T-helper 9 cell (primary cell): ENCODE data around the gene MADCAM1.
A peak's percentile ranks its signal among the peaks of the same experiment; 100 is the strongest.

ENCODE experiments used
- DNase-seq: peaks from one replicate; pipeline ENCODE4 v3.0.0-alpha.2; 2020

The MADCAM1 gene

DNA sequence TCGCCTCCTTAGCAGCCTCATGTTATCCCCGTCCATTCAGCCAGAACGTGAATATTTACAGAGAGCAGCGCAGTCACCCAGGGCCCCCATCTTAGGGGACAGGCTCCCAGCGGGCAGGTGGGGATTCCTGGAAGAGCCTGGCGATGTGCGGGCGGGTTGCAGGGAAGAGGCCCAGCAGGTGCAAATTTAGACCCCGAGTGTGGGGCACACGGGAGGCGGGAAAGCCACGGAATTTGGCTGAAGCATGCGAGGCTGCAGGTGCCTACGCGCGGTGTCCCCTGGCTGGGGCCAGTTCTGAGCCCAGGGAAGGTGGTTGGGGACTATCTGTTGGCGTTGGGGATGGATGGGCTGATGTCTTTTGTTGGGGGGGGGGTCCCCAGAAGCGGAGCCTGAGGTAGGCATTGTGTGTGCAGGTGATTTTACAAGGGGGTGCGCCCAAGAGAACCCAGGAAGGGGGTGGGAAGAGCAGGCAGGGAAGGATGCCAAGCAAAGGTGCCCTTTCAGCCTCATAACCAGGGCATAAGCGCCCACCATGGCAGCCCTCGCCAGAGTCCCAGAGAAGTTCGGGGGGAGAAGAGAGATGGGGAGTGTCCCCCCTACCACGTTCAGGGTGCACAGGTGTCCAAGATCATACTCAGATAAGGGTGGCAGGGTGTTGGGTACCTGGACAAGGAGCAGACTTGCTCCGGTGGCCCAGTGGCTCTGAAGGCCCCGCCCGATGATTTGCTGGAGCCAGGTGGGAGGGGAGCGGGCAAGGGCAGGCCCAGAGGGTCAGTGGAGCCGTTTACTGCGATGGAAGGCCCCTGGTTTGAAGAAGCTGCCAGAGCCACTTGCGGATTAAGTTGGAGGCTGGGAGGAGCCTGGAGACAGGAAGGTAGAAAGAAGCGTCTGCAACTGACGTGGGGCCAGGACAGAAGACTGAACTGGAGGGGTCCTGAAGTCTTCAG is 12.2 kb downstream of the MADCAM1 start:
- no peak for DNase-seq

DNA sequence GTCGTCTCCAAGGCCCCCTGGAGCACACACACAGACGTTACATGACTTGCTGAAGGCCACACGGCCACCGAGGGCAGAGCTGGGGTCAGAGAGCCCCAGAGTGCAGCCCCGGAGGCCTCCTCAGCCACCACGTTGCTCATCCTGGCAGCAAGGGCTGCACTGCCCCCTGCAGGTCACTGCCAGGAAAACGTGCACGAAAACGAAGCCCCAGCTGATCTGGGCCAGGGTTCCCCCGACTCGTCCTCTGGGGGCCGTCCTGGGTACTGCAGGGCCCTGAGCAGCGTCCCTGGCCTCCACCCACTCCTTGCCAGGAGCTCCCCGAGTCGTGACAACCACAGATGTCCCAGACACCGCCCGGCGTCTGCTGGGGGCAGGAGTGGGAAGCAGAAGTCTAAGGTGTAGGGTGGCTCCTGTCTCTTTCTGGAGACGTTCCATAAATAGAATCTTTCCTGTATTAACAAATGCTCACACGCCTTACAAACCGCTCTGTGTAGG is 14.4 kb downstream of the MADCAM1 start:
- DNase-seq = peak; percentile 87

DNA sequence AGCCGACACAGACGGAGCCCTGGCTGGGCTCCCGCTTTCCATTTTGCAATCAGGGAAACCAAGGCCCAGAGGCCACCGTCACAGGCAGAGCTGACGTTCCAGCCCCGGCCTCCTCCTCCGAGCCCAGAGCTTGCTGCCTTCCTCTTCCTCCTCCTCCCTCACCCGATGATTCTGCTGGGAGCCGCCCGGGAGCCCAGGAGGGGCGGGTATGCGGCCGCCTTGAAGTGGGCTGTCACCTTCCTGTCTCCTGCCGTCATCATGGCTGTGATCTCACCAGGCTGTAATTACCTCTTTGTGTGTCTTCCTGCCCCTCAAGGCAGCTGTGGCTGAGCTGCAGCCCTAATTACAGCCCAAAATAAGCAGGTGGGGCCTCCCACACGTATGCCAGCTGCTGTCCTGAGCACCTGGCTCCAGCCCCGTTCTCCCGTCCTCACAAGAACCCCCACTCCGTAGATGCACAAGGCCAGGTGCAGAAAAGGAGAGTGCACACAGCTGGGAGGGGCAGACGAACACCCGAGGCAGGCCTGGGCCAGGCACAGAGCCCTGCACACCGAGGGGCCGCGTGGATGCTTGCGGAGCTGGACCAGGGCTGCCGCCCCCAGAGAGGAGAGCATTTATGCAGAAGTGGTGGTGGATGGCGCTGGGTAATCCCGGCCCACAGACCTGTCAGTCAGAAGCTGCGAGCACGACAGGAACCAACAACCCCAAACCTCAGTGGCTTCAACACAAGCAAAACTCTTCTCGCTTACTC is 15.0 kb downstream of the MADCAM1 start:
- DNase-seq = peak; percentile 83

DNA sequence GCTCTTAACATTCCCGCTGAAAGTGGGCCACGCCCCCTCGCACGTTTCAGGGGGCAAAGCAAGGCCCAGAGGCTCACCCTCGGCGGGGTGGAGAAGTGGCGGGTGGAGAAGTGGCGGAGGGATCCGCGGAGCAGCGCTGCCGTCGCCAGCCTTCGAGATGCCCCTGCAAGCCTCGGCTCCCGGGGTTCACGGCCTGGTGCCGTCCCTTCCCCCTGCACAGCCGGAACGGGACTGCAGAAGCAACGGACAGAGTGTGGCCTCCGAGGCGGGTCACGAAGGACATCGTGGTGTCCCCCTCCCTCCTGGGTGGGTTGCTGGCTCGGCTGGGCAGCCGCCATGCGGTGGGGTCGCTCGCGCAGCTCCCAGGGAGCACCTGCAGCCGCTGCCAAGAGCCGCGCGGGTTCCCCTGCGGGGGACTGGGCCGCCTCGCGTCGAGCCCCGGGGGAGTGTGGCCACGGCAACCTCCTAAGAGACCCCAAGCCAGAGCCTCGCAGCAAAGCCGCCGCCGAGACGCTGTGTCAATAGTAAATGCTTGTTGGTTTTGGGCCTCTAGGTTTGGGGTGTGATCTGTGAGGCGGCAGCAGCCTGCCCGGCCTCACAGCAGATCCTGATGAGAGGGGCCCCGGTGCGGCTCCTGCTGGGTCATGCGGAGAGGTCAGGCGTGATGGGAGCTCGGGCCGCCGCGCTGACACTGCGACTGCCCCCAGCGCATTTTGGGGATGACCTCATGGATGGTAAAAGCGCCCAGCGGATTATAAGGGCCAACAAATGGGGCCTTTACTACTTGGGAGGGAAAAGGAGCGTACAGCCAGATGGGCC is 16.5 kb downstream of the MADCAM1 start:
- DNase-seq = no peak

DNA sequence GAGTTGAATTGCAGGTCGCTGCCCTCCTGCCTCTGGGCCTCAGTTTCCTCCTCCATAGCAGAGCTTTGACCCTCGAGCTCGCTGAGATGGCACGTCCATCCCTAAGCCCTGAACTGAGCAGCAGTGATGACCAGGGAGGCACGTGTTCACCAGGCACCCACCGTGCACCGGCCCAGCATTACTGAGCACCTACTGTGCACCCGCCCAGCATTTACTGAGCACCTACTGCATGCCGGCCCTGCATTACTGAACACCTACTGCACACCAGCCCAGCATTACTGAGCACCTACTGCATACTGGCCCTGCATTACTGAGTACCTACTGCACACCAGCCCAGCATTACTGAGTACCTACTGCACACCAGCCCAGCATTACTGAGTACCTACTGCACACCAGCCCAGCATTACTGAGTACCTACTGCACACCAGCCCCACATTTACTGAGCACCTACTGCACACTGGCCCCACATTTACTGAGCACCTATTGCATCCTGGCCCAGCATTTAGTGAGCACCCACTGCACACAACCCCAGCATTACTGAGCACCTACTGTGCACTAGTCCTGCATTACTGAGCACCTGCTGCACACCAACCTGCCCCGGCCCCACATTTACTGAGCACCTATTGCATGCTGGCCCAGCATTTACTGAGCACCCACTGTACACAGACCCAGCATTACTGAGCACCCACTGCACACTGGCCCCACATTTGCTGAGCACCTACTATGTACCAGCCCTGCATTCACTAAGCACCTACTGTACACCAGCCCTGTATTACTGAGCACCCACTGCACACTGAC is 17.3 kb downstream of the MADCAM1 start:
- no peak for DNase-seq

DNA sequence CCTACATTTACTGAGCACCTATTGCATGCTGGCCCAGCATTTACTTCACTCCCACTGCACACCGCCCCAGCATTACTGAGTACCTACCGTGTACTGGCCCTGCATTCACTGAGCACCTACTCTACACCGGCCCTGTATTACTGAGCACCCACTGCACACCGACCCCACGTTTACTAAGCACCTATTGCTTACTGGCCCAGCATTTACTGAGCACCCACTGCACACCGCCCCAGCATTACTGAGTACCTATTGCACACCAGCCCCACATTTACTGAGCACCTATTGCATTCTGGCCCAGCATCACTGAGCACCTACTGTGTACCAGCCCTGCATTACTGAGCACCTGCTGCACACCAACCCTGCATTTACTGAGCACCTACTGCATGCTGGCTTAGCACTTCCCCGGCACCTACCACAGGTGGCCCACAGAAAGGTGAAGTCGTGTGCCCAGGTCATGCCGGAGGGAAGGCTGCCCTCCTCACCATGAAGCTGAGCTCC is 17.9 kb downstream of the MADCAM1 start:
- DNase-seq = no peak

DNA sequence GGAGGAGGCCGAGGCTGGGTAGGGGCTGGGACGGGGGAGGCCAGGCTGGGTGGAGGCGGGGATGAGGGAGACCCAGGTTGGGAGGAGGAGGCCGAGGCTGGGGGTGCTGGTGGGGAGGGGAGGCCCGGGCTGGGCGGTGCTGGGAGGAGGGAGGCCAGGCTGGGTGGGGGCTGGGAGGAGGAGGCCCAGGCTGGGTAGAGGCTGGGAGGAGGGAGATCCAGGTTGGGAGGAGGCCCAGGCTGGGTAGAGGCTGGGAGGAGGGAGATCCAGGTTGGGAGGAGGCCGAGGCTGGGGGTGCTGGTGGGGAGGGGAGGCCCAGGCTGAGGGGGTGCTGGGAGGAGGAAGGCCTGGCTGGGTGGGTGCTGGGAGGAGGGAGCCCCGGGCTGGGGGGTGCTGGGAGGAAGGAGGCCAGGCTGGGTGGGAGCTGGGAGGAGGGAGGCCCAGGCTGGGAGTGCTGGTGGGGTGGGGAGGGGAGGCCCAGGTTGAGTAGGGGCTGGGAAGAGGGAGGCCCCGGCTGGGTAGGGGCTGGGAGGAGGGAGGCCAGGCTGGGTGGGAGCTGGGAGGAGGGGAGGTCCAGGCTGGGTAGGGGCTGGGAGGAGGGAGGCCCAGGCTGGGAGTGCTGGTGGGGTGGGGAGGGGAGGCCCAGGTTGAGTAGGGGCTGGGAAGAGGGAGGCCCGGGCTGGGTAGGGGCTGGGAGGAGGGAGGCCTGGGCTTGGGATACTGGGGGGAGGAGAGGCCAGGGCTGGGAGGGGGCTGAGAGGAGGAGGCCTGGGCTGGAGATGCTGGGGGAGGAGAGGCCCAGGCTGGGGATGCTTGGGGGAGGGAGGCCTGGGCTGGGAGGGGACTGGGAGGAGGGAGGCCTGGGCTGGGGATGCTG is 21.7 kb downstream of the MADCAM1 start:
- DNase-seq = no peak

DNA sequence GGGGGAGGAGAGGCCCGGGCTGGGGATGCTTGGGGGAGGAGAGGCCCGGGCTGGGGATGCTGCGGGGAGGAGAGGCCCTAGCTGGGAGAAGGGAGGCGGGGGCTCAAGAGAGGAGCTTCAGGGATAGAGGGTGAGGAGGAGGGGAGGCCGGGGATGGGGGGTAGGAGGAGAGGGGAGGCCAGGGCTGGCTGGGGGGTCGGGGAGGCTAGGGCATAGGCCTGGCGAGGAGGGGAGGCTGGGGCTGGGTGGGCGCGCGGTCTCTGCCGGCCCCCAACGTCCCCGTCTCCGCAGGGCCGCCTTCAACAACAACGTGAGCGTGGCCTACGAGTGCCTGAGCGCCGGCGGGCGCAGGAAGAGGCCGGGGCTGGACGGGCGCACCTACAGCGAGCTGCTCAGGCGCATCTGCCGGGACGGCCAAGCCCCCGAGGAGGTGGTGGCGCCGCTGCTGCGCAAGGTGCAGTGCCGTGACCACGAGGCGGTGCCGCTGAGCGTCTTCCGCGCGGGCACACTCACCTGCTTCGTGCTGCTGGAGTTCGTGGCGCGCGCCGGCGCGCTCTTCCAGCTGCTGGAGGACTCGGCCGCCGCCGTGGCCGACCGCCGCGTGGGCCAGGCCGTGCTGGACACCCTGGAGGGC is 22.4 kb downstream of the MADCAM1 start:
- DNase-seq = peak; percentile 54

DNA sequence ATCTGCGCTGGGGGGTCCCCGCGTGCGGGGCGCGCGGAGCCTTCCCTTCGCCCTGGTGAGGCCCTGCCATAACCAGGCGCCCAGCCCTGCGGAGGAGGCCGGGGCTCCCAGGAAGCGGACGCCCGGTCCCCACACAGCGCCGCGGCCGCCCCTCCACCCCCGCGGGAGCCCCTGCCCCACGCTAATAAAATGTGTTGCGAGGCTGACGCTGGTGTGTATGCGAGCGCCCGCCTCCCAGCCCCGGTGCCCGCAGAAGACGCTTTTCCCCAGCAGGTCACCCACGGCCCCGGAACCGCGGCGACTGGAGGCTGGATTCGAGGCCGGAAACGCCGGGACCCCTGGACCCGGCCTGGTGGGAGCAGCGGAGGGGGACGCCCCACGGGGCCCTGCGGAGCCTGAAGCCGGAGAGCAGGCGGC is 23.2 kb downstream of the MADCAM1 start:
- no peak for DNase-seq

DNA sequence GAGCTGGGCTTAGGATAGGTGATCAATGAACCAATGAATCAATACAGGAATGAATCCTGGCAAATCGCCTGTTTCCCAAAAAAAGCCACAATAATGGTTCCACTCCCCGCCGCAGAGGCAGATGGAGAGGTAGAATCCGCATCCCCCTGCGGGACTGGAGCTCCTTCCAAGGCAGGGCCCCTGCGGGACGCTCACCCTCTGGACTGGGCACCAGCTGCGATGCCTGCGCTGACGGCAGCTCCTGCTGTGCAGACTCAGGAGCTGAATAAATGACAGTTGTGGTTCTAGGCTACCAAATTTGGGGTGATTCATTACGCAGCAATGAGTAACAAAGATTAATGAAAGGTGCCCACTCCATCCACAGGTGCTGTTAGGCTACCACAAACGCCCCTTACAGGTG is 26.4 kb downstream of the MADCAM1 start:
- no peak for DNase-seq

DNA sequence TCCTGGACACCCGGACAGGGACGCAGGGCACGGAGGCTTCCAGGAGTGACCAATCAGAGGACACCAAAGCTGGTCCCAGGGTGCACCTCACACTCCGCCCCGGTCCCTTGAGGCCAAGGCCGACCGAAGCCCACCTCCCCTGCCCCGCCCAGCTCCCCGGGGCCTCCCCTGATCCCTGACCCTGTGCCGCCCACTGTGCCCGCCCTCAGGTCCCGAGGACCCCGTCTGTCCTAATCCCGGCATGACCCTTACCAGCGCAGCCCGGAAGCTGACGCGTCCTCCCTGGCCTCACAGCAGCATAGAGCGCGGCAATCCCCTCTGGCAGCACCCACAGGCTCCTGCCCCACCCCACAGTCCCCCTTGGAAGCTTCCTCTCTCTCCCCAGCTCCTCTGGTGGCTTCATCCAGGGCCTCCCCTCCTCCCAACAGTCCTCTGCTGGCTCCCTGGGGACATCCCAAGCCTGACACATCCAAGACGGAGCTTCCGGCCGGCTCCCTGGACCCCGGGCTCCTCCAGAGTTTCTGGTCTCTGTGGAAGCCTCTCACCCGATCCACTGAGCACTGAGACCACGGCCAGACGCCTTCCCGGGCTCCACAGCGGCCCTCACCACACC is 27.9 kb downstream of the MADCAM1 start:
- no peak for DNase-seq

DNA sequence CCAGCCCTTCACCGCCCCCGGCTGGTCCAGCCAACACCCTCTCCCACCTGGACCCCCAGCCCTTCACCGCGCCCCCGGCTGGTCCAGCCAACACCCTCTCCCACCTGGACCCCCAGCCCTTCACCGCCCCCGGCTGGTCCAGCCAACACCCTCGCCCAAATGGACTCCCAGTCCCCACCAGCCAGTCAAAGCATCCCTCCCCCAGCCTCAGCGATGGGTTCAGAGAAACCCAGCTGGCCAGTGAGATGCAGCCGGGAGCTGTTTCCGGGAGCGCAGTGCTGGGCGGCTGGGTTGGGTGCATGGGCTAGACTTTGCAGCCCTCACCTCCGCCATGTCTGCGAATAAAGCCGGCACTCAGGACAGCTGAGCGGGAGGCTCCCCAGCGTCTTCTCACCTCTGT is 28.7 kb downstream of the MADCAM1 start:
- no peak for DNase-seq

DNA sequence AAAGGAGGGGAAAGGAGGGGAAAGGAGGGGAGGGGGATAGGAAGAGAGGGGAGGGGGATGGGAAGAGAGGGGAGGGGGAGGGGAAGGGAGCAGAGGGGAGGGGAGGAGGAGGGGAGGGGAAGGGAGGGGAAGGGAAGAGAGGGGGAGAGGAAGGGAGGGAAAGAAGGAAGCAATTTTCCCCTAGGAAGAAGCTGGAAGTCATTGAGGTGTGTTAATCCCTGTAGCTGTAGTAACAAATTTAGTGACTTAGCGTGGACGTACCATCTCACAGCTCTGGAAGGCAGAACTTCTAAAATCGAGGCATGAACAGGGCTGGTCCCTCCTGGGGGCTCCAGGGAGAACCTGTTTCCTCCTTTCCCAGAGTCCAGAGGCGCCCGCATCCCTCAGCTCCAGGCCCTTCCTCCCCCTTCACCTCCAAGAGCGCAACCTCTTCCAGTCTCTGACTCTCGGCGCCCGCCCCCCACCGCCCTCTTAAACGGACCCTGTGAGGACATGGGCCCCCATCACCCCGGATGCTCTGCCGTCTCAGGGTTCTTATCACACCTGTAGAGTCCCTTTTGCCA is 29.7 kb downstream of the MADCAM1 start:
- no peak for DNase-seq

DNA sequence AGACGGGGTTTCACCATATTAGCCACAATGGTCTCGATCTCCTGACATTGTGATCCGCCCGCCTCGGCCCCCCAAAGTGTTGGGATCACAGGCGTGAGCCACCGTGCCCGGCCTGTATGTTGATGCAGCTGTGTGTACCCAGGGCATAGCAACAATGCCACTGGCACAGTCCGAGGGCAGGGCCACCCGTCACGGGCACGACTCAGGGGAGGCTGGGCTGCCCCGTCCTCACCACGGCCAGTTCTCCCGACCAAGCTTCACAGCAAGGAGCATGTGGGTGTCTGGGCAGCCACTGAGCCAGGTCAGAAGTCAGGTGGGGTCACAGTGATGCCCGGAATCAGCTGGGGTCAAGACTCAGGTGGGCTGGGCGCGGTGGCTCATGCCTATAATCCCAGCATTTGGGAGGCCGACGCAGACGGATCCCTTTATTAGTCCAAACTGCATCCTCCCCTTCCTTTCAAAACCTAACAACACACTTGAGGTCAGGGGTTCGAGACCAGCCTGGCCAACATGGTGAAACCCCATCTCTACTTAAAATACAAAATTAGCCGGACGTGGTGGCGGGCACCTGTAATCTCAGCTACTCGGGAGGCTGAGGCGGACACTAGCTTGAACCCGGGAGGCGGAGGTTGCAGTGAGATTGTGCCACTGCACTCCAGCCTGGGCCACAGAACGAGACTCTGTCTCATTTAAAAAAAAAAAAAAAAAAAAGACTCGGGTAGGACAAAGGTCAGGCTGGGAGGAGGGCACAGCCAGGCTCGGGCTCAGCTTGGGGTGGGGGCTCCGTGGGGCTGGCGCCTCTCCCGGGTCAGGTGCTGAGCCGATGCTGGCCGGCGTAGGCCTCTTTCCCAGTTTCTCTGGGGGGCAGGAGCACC is 34.1 kb downstream of the MADCAM1 start:
- DNase-seq = no peak

DNA sequence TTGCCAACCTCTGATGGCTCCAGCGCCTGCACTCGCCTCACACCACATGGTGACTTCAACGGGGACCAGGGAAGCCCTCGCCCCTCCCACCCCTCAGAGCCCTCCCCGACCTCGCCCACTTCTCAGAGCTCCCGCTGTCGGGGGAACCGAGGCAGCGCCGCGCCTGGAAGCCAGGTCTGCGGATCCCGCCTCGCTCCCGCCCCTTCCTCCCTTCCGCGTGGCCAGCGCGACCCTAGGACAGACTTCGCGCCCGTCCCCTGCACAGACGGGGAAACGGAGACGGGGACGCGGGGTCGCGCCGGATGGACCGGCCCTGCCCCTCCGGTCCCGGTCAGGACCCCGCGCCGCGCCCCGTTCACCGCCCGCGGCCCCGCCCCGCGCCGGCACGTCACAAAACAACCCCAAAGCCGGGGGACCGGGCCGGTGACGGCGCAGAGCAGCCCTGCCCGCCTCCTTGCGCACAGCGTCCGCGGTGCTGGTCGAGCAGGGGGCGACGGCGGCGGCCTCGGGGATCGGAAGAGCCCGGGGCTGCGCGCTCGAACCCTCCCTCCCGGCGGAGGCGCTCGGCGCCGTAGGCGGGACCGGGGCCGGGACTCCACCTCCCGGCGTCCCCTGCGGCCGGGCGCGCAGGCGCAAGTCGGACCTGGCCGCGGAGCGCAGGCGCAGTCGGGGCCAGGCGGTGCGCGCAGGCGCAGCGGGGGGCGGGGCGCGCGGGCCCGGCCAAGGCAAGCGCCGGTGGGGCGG is 34.9 kb downstream of the MADCAM1 start:
- DNase-seq = peak; percentile 85

DNA sequence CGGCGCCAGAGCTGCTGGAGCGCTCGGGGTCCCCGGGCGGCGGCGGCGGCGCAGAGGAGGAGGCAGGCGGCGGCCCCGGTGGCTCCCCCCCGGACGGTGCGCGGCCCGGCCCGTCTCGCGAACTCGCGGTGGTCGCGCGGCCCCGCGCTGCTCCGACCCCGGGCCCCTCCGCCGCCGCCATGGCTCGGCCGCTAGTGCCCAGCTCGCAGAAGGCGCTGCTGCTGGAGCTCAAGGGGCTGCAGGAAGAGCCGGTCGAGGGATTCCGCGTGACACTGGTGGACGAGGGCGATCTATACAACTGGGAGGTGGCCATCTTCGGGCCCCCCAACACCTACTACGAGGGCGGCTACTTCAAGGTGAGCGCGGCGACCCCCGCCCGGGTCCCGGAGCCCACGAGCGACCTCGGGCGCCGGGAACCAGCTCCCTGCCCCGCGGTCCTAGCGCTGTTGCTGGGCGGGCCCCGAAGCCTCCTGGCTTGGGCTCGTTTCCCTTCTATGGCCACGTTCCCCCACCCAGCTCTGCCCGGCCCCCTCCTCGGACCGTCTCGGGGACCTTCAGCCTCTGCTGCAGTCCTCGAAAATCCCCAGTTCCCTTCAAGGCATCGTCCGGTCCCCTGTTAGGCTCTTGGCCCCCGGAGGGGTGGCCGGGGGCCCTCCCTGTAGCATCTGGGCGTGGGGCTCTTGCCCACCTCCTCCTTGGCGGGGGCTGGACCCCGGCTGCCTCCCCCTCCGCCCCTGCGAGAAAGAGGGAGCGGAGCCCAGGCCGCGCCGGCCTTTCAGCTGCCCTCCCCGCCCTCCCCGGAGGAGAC is 35.7 kb downstream of the MADCAM1 start, which contains the start of gene CDC34:
TSS of gene CDC34 (plus strand) at position 8 of the 808 bp plus-strand sequence. CDS start at position 180, 172 bp downstream.
- no peak for DNase-seq
